ENCODE data around the gene H2BK1. TPM values are rescaled to one million over a fixed set of nuclear protein-coding genes. Genes with fewer than 3 reads are reported as not detected.

The H2BK1 gene
- total RNA-seq, 1 experiment from 2014 or later, result not detected

GRCh38 chr7:151251328-151251688 lies 41.0 kb upstream of the H2BK1 start:
- no peaks in the 10 kb centered on the region for H3K36me3 ChIP-seq (ENCODE audit: low read depth)
- intact Hi-C loops (cut with micrococcal nuclease; ENCODE audit: unreplicated experiment), result no loop called here
- no peaks in the 10 kb centered on the region for H3K9me2 ChIP-seq (ENCODE audit: insufficient read depth)
- H3K4me1 ChIP-seq (replicated peaks; ENCODE audit: insufficient read depth), result no peaks in the 10 kb centered on the region; the same call in 1 of the 2 replicates
- peak overlapping the region; percentile 44 for H3K4me2 ChIP-seq
- TF ChIP-seq CTCF (conservative IDR thresholded peaks at IDR 0.05) (no peak), EZH2 (IDR thresholded peaks at IDR 0.05; ENCODE audit: low read depth) (0 out of 2 replicates have a peak, but pooled peaks have one; percentile 56)
- no peak overlapping the region for H3K27ac ChIP-seq
- POLR2A ChIA-PET (ENCODE audit: unreplicated experiment), result no interaction called here
- BruUV-seq (replicated peaks), result no TSS peak
- CTCF ChIA-PET, result no interaction called here
- peak overlapping the region; percentile 43; the same call in 1 of the 2 replicates for H3K4me3 ChIP-seq
- H2AFZ ChIP-seq, result no peak overlapping the region
- H3K9me3 ChIP-seq (ENCODE audit: insufficient read depth, low read depth), result no peaks in the 10 kb centered on the region
- DNase-seq, result no peak
- H3K27me3 ChIP-seq (ENCODE audit: insufficient read depth, low read depth), result peaks cover 79% of the 10 kb centered on the region
- H3F3A ChIP-seq (ENCODE audit: insufficient read depth, low read depth), result no peaks in the 10 kb centered on the region; the same call in 1 of the 2 replicates
- 0 out of 2 replicates have a peak, but pooled peaks cover 3% of the 10 kb centered on the region for H4K20me1 ChIP-seq (ENCODE audit: insufficient read depth)
- no peaks in the 10 kb centered on the region for H3K79me2 ChIP-seq (ENCODE audit: low read depth)

DNA sequence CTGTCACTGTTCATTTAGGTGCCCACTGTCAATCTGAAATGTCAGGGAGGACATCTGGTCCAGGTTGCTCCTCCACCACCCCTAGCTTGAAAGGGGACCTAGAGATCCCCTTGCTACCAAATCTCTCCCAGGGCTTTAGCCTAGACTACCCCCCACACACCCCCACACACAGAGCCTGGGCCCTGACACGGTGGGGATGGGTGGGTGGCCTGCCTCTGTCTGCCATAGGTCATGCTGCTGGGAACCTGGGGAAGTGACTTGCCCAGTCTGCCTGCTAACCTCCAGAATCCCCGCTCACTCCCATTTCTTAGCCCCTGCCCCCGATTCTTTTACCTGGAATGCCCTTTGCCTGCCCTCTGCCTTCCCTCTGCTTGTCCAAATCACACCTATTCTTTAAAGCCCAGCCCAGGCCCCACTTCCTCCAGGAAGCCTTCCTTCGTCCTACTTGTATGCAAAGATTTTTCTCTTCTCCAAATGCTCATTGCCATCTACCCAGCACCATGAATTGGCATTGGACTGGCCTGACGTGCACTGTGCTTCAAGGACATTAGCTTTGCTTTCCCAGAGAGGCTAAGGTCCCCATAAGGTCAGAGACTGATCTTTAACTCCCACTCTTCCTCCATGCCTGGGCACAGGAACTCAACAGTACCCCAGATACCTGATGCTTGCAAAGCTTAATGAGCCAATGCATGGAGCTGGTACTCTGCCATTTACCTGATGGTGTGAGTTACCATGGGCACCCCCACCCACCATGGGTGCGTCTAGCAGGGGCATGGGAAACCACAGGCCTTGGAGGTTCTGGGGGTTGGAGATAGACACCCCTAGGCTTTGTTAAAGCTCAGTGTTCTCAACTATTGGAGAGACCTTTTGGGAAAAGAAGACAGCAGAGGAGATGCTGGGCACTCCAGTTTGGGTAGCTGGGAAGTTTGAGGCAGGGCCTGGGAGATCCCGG lies 40.2 kb upstream of the H2BK1 start:
- BruUV-seq (replicated peaks), result no TSS peak
- Histone ChIP-seq H2AFZ (no peak overlapping the region), H3K9me3 (ENCODE audit: insufficient read depth, low read depth) (no peaks in the 10 kb centered on the region), H3K27me3 (ENCODE audit: insufficient read depth, low read depth) (peaks cover 78% of the 10 kb centered on the region), H4K20me1 (ENCODE audit: insufficient read depth) (0 out of 2 replicates have a peak, but pooled peaks cover 3% of the 10 kb centered on the region), H3K4me2 (no peak overlapping the region), H3K27ac (no peak overlapping the region), H3K4me1 (replicated peaks; ENCODE audit: insufficient read depth) (no peaks in the 10 kb centered on the region; the same call in 1 of the 2 replicates), H3F3A (ENCODE audit: insufficient read depth, low read depth) (no peaks in the 10 kb centered on the region; the same call in 1 of the 2 replicates), H3K36me3 (ENCODE audit: low read depth) (no peaks in the 10 kb centered on the region), H3K4me3 (no peak overlapping the region), H3K79me2 (ENCODE audit: low read depth) (no peaks in the 10 kb centered on the region), H3K9me2 (ENCODE audit: insufficient read depth) (no peaks in the 10 kb centered on the region)
- intact Hi-C loops (cut with micrococcal nuclease; ENCODE audit: unreplicated experiment), result no loop called here
- DNase-seq, result no peak
- TF ChIP-seq CTCF (conservative IDR thresholded peaks at IDR 0.05) (no peak), EZH2 (IDR thresholded peaks at IDR 0.05; ENCODE audit: low read depth) (no peak)
- ChIA-PET POLR2A (ENCODE audit: unreplicated experiment) (no interaction called here), CTCF (interaction anchor here (0.6 kb wide), 1 partner anchor 138 kb away, joined by 3 read pairs; no protein-coding TSS in a partner anchor)

- peaks cover 3% of the 10 kb centered on the region for H3F3A ChIP-seq (ENCODE audit: insufficient read depth, low read depth)
- ChIA-PET POLR2A (ENCODE audit: unreplicated experiment) (no interaction called here), CTCF (no interaction called here)
- peaks cover 70% of the 10 kb centered on the region for H3K27me3 ChIP-seq (ENCODE audit: insufficient read depth, low read depth)
- H3K4me3 ChIP-seq, result no peak overlapping the region
- no peaks in the 10 kb centered on the region for H3K9me2 ChIP-seq (ENCODE audit: insufficient read depth)
- TF ChIP-seq CTCF (conservative IDR thresholded peaks at IDR 0.05) (no peak), EZH2 (IDR thresholded peaks at IDR 0.05; ENCODE audit: low read depth) (no peak)
- no peak overlapping the region for H3K27ac ChIP-seq
- no peaks in the 10 kb centered on the region for H3K79me2 ChIP-seq (ENCODE audit: low read depth)
- H4K20me1 ChIP-seq (ENCODE audit: insufficient read depth), result 0 out of 2 replicates have a peak, but pooled peaks cover 3% of the 10 kb centered on the region
- H3K36me3 ChIP-seq (ENCODE audit: low read depth), result no peaks in the 10 kb centered on the region
- no peaks in the 10 kb centered on the region for H3K9me3 ChIP-seq (ENCODE audit: insufficient read depth, low read depth)
- no TSS peak for BruUV-seq (replicated peaks)
- H2AFZ ChIP-seq, result no peak overlapping the region
- no peaks in the 10 kb centered on the region; the same call in 1 of the 2 replicates for H3K4me1 ChIP-seq (replicated peaks; ENCODE audit: insufficient read depth)
- intact Hi-C loops (cut with micrococcal nuclease; ENCODE audit: unreplicated experiment), result no loop called here
- no peak for DNase-seq
- H3K4me2 ChIP-seq, result no peak overlapping the region
Observed at GRCh38 chr7:151249732-151250072, 39.4 kb upstream of the H2BK1 start.
